Iris pigment epithelial cell (primary cell): ENCODE results near the gene ABL1.

Source experiments
- DNase-seq: peaks from one replicate; pipeline ENCODE4 v3.0.0-alpha.2; 2011; ENCODE audit warnings: low read depth

Gene ABL1

GRCh38 chr9:130933114-130934046 lies 98.3 kb downstream of the ABL1 start:
- peak; percentile 77 for DNase-seq

- DNase-seq, result no peak
These were observed 99.2 kb downstream of the ABL1 start for GRCh38 chr9:130934246-130934645.

- no peak for DNase-seq
These were observed 99.9 kb downstream of the ABL1 start for GRCh38 chr9:130934702-130935647.

- DNase-seq, result no peak
These were observed 100.7 kb downstream of the ABL1 start for GRCh38 chr9:130935648-130936271.

GRCh38 chr9:130936285-130937117 lies 101.4 kb downstream of the ABL1 start:
- DNase-seq, result peak; percentile 37
